ENCODE data around the gene PGGT1B.

Gene PGGT1B

DNA sequence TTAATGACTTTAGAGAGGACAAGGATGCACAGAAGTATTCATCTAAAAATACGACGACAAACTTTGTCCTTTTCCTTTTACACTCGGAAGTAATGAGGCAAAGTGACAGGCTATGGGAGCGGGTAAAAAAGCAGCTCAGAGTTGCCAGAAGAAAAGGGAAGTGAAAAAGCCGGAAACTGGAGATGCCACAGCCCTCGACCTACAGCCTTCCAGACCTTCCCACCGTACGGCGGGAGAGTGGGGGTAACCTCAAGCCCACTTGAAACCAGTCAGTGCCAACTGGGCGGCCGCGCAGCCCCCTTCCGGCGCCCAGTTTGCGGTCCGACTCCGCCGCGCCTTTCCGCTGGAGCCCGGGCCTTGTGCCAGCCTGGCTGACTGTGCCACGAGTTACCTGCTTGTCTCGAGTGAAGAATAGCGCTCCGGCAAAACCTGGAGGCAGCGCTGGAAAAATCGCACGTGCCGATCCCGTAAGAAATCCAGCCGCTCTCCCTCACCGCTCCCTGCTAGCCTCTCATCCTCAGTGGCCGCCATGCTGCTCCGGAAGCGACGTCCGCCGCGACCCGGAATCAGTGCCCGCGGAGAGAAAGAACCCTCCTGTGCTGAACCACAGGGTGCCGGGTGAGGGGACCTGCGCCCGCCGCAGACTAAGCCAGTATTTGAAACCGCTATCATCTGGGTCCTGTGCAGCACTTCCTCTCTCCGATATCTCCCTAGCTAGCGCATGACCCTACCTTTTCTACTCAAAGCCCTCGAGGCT is at the start of gene PGGT1B:
Gene PGGT1B, minus strand, starts transcription at position 557 of the 757 bp plus-strand sequence. Its CDS starts 26 bp downstream, at position 531.
- Histone ChIP-seq H3K36me3 (ENCODE audit: control insufficient read depth, insufficient read depth, low read length) (no peaks in the 10 kb centered on the region), H3K27me3 (replicated peaks; ENCODE audit: control insufficient read depth, insufficient read depth, low read length) (no peaks in the 10 kb centered on the region), H3K4me3 (replicated peaks; ENCODE audit: low read depth, low read length) (peak within 1 kb of the TSS; percentile 96)
- peak; percentile 84 for DNase-seq (ENCODE audit: extremely low read depth, insufficient read length)
- no peak for TF ChIP-seq CTCF (IDR thresholded peaks at IDR 0.05; ENCODE audit: insufficient read depth, low read length, poor library complexity, severe bottlenecking)

- DNase-seq (ENCODE audit: extremely low read depth, insufficient read length) = peak; percentile 20
- Histone ChIP-seq H3K36me3 (ENCODE audit: control insufficient read depth, insufficient read depth, low read length) (no peaks in the 10 kb centered on the region), H3K4me3 (replicated peaks; ENCODE audit: low read depth, low read length) (no peak overlapping the region), H3K27me3 (replicated peaks; ENCODE audit: control insufficient read depth, insufficient read depth, low read length) (no peaks in the 10 kb centered on the region)
- peak; percentile 42 for TF ChIP-seq CTCF (IDR thresholded peaks at IDR 0.05; ENCODE audit: insufficient read depth, low read length, poor library complexity, severe bottlenecking)
These were observed 47.2 kb upstream of the PGGT1B start for GRCh38 chr5:115309751-115310370.

DNA sequence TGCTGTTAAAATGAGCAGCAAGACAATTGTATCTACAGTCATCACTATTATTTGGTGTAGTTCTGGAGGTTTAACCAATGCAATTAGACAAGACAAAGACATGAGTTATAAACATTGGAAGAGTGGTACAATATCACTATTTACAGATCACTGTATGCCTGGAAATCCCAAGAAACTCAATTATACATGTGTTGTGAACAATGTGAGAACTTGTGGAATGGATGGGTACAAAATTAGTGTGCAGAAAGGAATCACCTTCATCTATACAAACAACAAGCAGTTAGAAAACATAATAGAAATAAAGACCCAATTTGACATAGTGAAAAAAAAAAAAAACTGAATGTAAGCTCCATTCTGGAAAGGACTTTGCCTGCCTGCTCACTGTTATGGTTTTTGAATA is 46.1 kb upstream of the PGGT1B start:
- DNase-seq (ENCODE audit: extremely low read depth, insufficient read length) = no peak
- Histone ChIP-seq H3K36me3 (ENCODE audit: control insufficient read depth, insufficient read depth, low read length) (no peaks in the 10 kb centered on the region), H3K27me3 (replicated peaks; ENCODE audit: control insufficient read depth, insufficient read depth, low read length) (no peaks in the 10 kb centered on the region), H3K4me3 (replicated peaks; ENCODE audit: low read depth, low read length) (no peak overlapping the region)
- no peak for TF ChIP-seq CTCF (IDR thresholded peaks at IDR 0.05; ENCODE audit: insufficient read depth, low read length, poor library complexity, severe bottlenecking)

GRCh38 chr5:115306011-115306536 is 43.4 kb upstream of the PGGT1B start:
- Histone ChIP-seq H3K36me3 (ENCODE audit: control insufficient read depth, insufficient read depth, low read length) (no peaks in the 10 kb centered on the region), H3K4me3 (replicated peaks; ENCODE audit: low read depth, low read length) (no peak overlapping the region), H3K27me3 (replicated peaks; ENCODE audit: control insufficient read depth, insufficient read depth, low read length) (no peaks in the 10 kb centered on the region)
- no peak for TF ChIP-seq CTCF (IDR thresholded peaks at IDR 0.05; ENCODE audit: insufficient read depth, low read length, poor library complexity, severe bottlenecking)
- DNase-seq (ENCODE audit: extremely low read depth, insufficient read length) = no peak

GRCh38 chr5:115304496-115304895 is 41.8 kb upstream of the PGGT1B start:
- Histone ChIP-seq H3K27me3 (replicated peaks; ENCODE audit: control insufficient read depth, insufficient read depth, low read length) (no peaks in the 10 kb centered on the region), H3K36me3 (ENCODE audit: control insufficient read depth, insufficient read depth, low read length) (no peaks in the 10 kb centered on the region), H3K4me3 (replicated peaks; ENCODE audit: low read depth, low read length) (no peak overlapping the region)
- no peak for TF ChIP-seq CTCF (IDR thresholded peaks at IDR 0.05; ENCODE audit: insufficient read depth, low read length, poor library complexity, severe bottlenecking)
- no peak for DNase-seq (ENCODE audit: extremely low read depth, insufficient read length)
